Osteoblast (primary cell): ENCODE data around the gene TRMT2B. TPM values are rescaled to one million over a fixed set of nuclear protein-coding genes. Genes with fewer than 3 reads are reported as not detected.

Experiments used
- DNase-seq: peaks from one replicate; pipeline ENCODE4 v3.0.0; 2011; ENCODE audit warnings: low spot score, mixed read lengths; ENCODE audit not compliant: insufficient read length; ENCODE audit errors: missing footprints
- H2AFZ ChIP-seq: 2 replicates; pipeline ENCODE4 v1.6.0; 2011; ENCODE audit warnings: mild to moderate bottlenecking, low read length
- H3K27ac ChIP-seq: 2 replicates; pipeline ENCODE4 v1.5.1; 2011; ENCODE audit warnings: mild to moderate bottlenecking, low read depth, low read length, moderate library complexity
- H3K27me3 ChIP-seq: 2 replicates; pipeline ENCODE4 v1.6.0; 2012; ENCODE audit warnings: mild to moderate bottlenecking, control low read depth, inconsistent platforms, low read length, moderate library complexity; ENCODE audit not compliant: insufficient read depth
- H3K36me3 ChIP-seq: 2 replicates; pipeline ENCODE4 v1.5.1; 2011; ENCODE audit warnings: mild to moderate bottlenecking, low read length, control low read depth, moderate library complexity; ENCODE audit not compliant: insufficient read depth
- H3K4me1 ChIP-seq: 2 replicates; pipeline ENCODE4 v1.5.1; 2011; ENCODE audit warnings: mild to moderate bottlenecking, low read length, control low read depth, moderate library complexity; ENCODE audit not compliant: insufficient read depth
- H3K4me2 ChIP-seq: 2 replicates; pipeline ENCODE4 v1.6.0; 2011; ENCODE audit warnings: mild to moderate bottlenecking, low read length; ENCODE audit not compliant: insufficient read depth
- H3K4me3 ChIP-seq: fragments of 200-600 bp; sonication (generic); 3 replicates; pipeline ENCODE4 v1.5.1; 2012; ENCODE audit warnings: mild to moderate bottlenecking, low read length, inconsistent platforms; ENCODE audit not compliant: insufficient read depth
- H3K79me2 ChIP-seq: 2 replicates; pipeline ENCODE4 v1.6.0; 2012; ENCODE audit warnings: mild to moderate bottlenecking, low read length, control low read depth, inconsistent platforms; ENCODE audit not compliant: insufficient read depth
- H3K9me3 ChIP-seq: 2 replicates; pipeline ENCODE4 v1.5.1; 2011; ENCODE audit warnings: low read depth, low read length, control low read depth
- H4K20me1 ChIP-seq: 2 replicates; pipeline ENCODE4 v1.6.0; 2012; ENCODE audit warnings: mild to moderate bottlenecking, low read length, control low read depth; ENCODE audit not compliant: insufficient read depth
- CTCF ChIP-seq: IDR thresholded peaks from 2 replicates; pipeline ENCODE4 v1.5.1; 2011; ENCODE audit warnings: mild to moderate bottlenecking, low read depth, low read length, moderate library complexity; ENCODE audit errors: extremely low read depth
- total RNA-seq: library from RNA; depleted of rRNA; stranded (reverse); fragments of >200 nt; gene quantifications from 2 replicates; pipeline ENCODE4 v1.2.3, GENCODE V29; 2012

The TRMT2B gene
- total RNA-seq, 1 donor = 13.8 TPM

DNA sequence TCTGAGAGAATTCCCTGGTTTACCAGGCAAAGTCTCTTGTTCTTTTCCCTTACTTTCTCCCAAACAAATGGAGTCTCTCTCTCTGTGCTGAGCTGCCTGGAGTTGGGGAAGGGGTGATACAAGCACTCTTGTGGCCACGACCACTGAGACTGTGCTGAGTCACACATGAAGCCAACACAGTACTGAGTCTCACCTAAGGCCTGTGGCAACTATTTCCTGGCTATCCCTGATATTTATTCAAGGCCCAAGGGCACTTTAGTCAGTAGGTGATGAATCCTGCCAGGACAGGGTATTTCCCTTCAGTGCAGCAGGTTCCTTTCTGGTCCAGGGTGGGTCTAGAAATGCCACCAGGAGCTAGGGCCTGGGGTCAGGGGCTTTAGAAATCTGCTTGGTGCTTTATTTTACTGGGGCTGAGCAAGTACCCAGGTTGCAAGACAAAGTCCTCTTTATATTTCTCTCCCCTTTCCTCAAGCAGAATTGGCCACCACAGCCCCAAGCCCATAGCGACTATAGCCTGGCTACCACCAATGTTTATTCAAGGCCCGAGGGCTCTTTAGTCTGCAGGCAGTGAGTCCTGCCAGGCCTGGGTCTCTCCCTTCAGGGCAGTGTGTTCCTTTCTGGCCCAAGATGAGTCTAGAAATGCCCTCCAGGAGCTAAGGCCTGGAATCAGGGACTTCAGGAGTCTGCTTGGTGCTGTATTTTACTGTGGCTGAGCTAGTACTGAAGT, 71.9 kb downstream of the TRMT2B start:
- H3K4me1 ChIP-seq = peaks cover 24% of the 10 kb centered on the region
- H3K4me3 ChIP-seq = no peak overlapping the region
- H2AFZ ChIP-seq = no peak overlapping the region
- H3K36me3 ChIP-seq = no peaks in the 10 kb centered on the region
- TF ChIP-seq CTCF = no peak
- no peak overlapping the region for H3K4me2 ChIP-seq
- DNase-seq = no peak
- peak overlapping the region; percentile 50 for H3K27ac ChIP-seq
- H3K9me3 ChIP-seq = no peaks in the 10 kb centered on the region
- no peaks in the 10 kb centered on the region for H4K20me1 ChIP-seq
- H3K79me2 ChIP-seq = no peaks in the 10 kb centered on the region
- H3K27me3 ChIP-seq = no peaks in the 10 kb centered on the region

DNA sequence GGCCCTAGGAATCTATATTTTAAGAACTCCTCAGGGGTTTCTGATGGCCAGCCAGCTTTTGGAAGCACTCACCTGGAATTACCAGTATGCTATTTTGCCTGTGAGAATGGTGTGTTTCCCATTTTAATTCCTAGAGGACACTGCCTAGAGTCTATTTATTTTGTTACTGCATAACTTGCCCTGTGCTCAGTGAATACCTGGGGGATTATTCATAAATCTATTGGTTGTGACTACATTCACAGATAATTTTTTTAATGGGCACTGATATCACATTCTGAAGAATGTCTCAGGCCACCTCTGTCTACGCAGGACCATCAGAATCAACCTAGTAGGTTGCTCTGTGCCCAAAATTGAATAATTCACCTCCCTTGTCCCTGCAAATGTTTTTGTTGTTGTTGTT, 75.7 kb downstream of the TRMT2B start:
- H3K27ac ChIP-seq = no peak overlapping the region
- no peaks in the 10 kb centered on the region for H4K20me1 ChIP-seq
- H3K4me2 ChIP-seq = no peak overlapping the region
- no peaks in the 10 kb centered on the region for H3K9me3 ChIP-seq
- H3K36me3 ChIP-seq = no peaks in the 10 kb centered on the region
- H3K27me3 ChIP-seq = no peaks in the 10 kb centered on the region
- H2AFZ ChIP-seq = no peak overlapping the region
- no peak for DNase-seq
- no peak overlapping the region for H3K4me3 ChIP-seq
- no peaks in the 10 kb centered on the region for H3K79me2 ChIP-seq
- no peak for TF ChIP-seq CTCF
- H3K4me1 ChIP-seq = peaks cover 23% of the 10 kb centered on the region

DNA sequence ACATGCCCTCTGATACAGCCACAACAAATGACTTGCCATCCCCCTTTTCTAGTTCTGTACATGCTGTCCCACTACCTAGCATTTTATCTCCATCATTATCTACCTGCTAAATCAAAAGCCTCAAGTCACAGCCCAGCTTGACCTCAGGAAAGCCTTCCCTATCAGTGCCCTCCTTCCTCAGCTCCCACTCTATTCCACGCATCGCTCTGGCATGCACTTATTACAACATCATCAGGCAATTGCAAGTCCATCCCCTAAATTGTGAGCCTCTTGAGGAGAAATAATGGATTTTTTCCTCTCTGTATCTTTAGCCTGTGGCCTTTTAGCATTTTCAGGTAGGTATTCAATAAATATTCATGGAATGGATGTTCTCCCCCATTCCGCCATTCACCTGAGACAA, 76.7 kb downstream of the TRMT2B start:
- H3K9me3 ChIP-seq = no peaks in the 10 kb centered on the region
- H3K4me3 ChIP-seq = no peak overlapping the region
- H3K27me3 ChIP-seq = no peaks in the 10 kb centered on the region
- no peak for TF ChIP-seq CTCF
- DNase-seq = no peak
- peaks cover 13% of the 10 kb centered on the region for H3K4me1 ChIP-seq
- no peaks in the 10 kb centered on the region for H4K20me1 ChIP-seq
- H3K79me2 ChIP-seq = no peaks in the 10 kb centered on the region
- H3K4me2 ChIP-seq = no peak overlapping the region
- no peaks in the 10 kb centered on the region for H3K36me3 ChIP-seq
- H3K27ac ChIP-seq = no peak overlapping the region
- no peak overlapping the region for H2AFZ ChIP-seq

DNA sequence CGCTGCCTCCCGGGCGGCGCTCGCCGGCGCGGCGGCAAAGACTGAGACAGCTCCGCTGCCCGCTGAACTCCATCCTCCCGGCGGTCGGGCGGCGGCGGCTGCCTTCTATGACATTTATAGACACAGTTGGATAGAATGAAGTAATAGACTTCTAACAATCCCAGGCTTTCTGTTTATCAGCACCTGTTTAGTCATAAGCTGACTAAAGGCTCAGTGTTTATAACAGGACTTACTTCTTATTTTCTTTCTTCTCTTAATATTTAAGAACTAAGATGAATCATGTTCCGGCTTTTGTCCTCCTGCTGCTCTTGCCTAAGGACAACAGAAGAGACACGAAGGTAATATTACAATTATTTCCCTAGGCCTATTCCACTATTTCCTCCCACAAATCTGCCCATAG, 78.5 kb downstream of the TRMT2B start:
- no peaks in the 10 kb centered on the region for H4K20me1 ChIP-seq

More for the DNA sequence above, 78.5 kb downstream of the TRMT2B start:
- no peaks in the 10 kb centered on the region for H3K79me2 ChIP-seq
- H3K27ac ChIP-seq = no peak overlapping the region
- peaks cover 10% of the 10 kb centered on the region for H3K4me1 ChIP-seq
- TF ChIP-seq CTCF = no peak
- H3K9me3 ChIP-seq = no peaks in the 10 kb centered on the region
- no peaks in the 10 kb centered on the region for H3K27me3 ChIP-seq
- H3K4me2 ChIP-seq = no peak overlapping the region
- no peak overlapping the region for H3K4me3 ChIP-seq
- no peaks in the 10 kb centered on the region for H3K36me3 ChIP-seq
- H2AFZ ChIP-seq = no peak overlapping the region
- DNase-seq = peak; percentile 73
